Activated CD8-positive, alpha-beta memory T cell treated with anti-CD3 and anti-CD28 coated beads for 24 hours (primary cell): ENCODE results near the gene AFAP1L2.

Source experiments
- DNase-seq: peaks from one replicate; pipeline ENCODE4 v3.0.0-alpha.2; 2020

AFAP1L2 gene

GRCh38 chr10:114284346-114285071, 119.8 kb downstream of the AFAP1L2 start:
- no peak for DNase-seq

GRCh38 chr10:114283535-114284234, 120.6 kb downstream of the AFAP1L2 start:
- DNase-seq = no peak

GRCh38 chr10:114283091-114283490, 121.2 kb downstream of the AFAP1L2 start:
- no peak for DNase-seq

- no peak for DNase-seq
Measured at GRCh38 chr10:114282526-114282925, 121.8 kb downstream of the AFAP1L2 start.

- no peak for DNase-seq
Measured at GRCh38 chr10:114281461-114281860, 122.8 kb downstream of the AFAP1L2 start.

- DNase-seq = no peak
Measured at GRCh38 chr10:114281006-114281405, 123.3 kb downstream of the AFAP1L2 start.

GRCh38 chr10:114279901-114280644, 124.2 kb downstream of the AFAP1L2 start:
- no peak for DNase-seq

GRCh38 chr10:114279289-114279688, 125.0 kb downstream of the AFAP1L2 start:
- no peak for DNase-seq

- DNase-seq = no peak
Measured at GRCh38 chr10:114278884-114279191, 125.5 kb downstream of the AFAP1L2 start.

- DNase-seq = no peak
Measured at GRCh38 chr10:114278140-114278883, 126.0 kb downstream of the AFAP1L2 start.

GRCh38 chr10:114276671-114277070, 127.6 kb downstream of the AFAP1L2 start:
- DNase-seq = no peak

- no peak for DNase-seq
Measured at GRCh38 chr10:114276066-114276465, 128.2 kb downstream of the AFAP1L2 start.

- no peak for DNase-seq
Measured at GRCh38 chr10:114274616-114275453, 129.5 kb downstream of the AFAP1L2 start.

- no peak for DNase-seq
Measured at GRCh38 chr10:114273910-114274309, 130.4 kb downstream of the AFAP1L2 start.

GRCh38 chr10:114272696-114273095, 131.6 kb downstream of the AFAP1L2 start:
- no peak for DNase-seq

- no peak for DNase-seq
Measured at GRCh38 chr10:114271779-114272167, 132.5 kb downstream of the AFAP1L2 start.

- no peak for DNase-seq
Measured at GRCh38 chr10:114271075-114271778, 133.1 kb downstream of the AFAP1L2 start.

- no peak for DNase-seq
Measured at GRCh38 chr10:114266521-114266920, 137.8 kb downstream of the AFAP1L2 start.

- no peak for DNase-seq
Measured at GRCh38 chr10:114265392-114266053, 138.8 kb downstream of the AFAP1L2 start.

GRCh38 chr10:114262496-114262895, 141.8 kb downstream of the AFAP1L2 start:
- DNase-seq = no peak

- DNase-seq = no peak
Measured at GRCh38 chr10:114261076-114261475, 143.2 kb downstream of the AFAP1L2 start.
